ENCODE measurements around the gene KRTAP5-9.
"Not testable (repeated sequence)": the region's sequence is repeated elsewhere in the genome, so short reads cannot be mapped to it uniquely, and the experiment has no call there.

KRTAP5-9 gene

GRCh38 chr11:71564430-71564829 lies 16.2 kb downstream of the KRTAP5-9 start:
- no peak for DNase-seq

GRCh38 chr11:71565263-71565662 lies 17.0 kb downstream of the KRTAP5-9 start, which contains the start of gene KRTAP5-10:
Gene KRTAP5-10 (plus strand): TSS chr11:71565563. CDS start chr11:71565588, 25 bp downstream.
- DNase-seq = no peak

- no peak for DNase-seq
Observed at GRCh38 chr11:71566081-71566620, 17.9 kb downstream of the KRTAP5-9 start.

- DNase-seq = not testable (repeated sequence)
Observed at GRCh38 chr11:71566626-71567599, 18.7 kb downstream of the KRTAP5-9 start.

GRCh38 chr11:71567633-71568032 lies 19.4 kb downstream of the KRTAP5-9 start:
- DNase-seq = not testable (repeated sequence)

- no peak for DNase-seq
Observed at GRCh38 chr11:71568704-71569349, 20.6 kb downstream of the KRTAP5-9 start.

GRCh38 chr11:71571101-71571850 lies 23.1 kb downstream of the KRTAP5-9 start:
- not testable (repeated sequence) for DNase-seq

GRCh38 chr11:71572811-71573210 lies 24.6 kb downstream of the KRTAP5-9 start:
- no peak for DNase-seq

GRCh38 chr11:71574418-71574817 lies 26.2 kb downstream of the KRTAP5-9 start:
- no peak for DNase-seq

GRCh38 chr11:71575723-71576424 lies 27.7 kb downstream of the KRTAP5-9 start:
- no peak for DNase-seq

GRCh38 chr11:71576688-71577465 lies 28.7 kb downstream of the KRTAP5-9 start:
- DNase-seq = not testable (repeated sequence)

GRCh38 chr11:71577469-71578004 lies 29.3 kb downstream of the KRTAP5-9 start:
- DNase-seq = no peak

- DNase-seq = not testable (repeated sequence)
Observed at GRCh38 chr11:71579513-71579912, 31.3 kb downstream of the KRTAP5-9 start.

- DNase-seq = peak; percentile 76
Observed at GRCh38 chr11:71580057-71581003, 32.1 kb downstream of the KRTAP5-9 start.

- no peak for DNase-seq
Observed at GRCh38 chr11:71581826-71582225, 33.6 kb downstream of the KRTAP5-9 start.

GRCh38 chr11:71582309-71582895 lies 34.2 kb downstream of the KRTAP5-9 start, which contains the start of gene KRTAP5-11:
Gene KRTAP5-11 (minus strand): TSS chr11:71582875. CDS start chr11:71582837, 38 bp downstream.
- DNase-seq = no peak

GRCh38 chr11:71582969-71583368 lies 34.7 kb downstream of the KRTAP5-9 start:
- DNase-seq = not testable (repeated sequence)

GRCh38 chr11:71585673-71586072 lies 37.5 kb downstream of the KRTAP5-9 start:
- not testable (repeated sequence) for DNase-seq

- DNase-seq = not testable (repeated sequence)
Observed at GRCh38 chr11:71588314-71588713, 40.1 kb downstream of the KRTAP5-9 start.

All from hematopoietic multipotent progenitor cell treated with erythropoietin and hydrocortisone succinate and interleukin-3 and kit ligand, for 6 days (in vitro differentiated cells).